Renal pelvis (tissue), 4 donors: ENCODE data around the gene UBE2D2. TPM values are rescaled to one million over a fixed set of nuclear protein-coding genes. Genes with fewer than 3 reads are reported as not detected.

Source experiments
- DNase-seq: peaks from one replicate; pipeline ENCODE4 v3.0.0-alpha.2; 2013
- polyA plus RNA-seq, 3 donors: library from polyadenylated mRNA; unstranded; fragments of 120-200 nt; gene quantifications; one replicate each; pipeline ENCODE4 v1.2.1, GENCODE V29; 2013; ENCODE audit not compliant: insufficient read length in 3 of 3

The UBE2D2 gene
- polyA plus RNA-seq, 3 donors, result 138 to 149 (median 141) TPM

DNA sequence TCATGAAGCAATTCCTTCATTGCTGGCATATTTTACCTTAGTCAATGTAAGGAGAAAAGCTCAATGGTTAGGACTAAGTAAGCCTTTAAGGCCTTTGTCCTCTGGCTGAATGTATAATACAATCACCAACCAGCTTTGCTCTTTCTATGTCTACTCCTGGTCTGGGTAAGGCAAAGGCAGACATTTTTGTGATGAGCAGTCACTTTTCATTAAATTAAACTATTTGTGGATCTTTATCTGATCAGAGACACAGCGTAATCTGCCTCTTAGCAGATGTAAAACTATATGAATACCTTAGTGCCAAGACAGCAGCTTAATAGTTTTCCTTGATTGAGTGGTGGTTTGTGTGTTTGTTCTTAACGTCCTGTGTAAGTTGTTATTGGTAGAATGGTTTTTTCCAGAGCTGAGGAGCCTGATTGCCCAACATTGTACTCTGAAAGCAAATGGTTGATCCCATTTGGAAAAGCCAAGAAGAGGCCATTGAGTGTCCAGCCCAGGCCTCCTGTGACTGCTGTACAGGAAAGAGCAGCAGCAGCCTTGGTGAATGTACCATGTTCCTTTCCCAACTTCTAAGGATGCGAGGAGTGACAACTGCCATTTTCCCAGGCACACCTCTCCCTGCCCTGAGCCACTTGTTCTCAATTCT lies 70.5 kb downstream of the UBE2D2 start:
- DNase-seq, result no peak

DNA sequence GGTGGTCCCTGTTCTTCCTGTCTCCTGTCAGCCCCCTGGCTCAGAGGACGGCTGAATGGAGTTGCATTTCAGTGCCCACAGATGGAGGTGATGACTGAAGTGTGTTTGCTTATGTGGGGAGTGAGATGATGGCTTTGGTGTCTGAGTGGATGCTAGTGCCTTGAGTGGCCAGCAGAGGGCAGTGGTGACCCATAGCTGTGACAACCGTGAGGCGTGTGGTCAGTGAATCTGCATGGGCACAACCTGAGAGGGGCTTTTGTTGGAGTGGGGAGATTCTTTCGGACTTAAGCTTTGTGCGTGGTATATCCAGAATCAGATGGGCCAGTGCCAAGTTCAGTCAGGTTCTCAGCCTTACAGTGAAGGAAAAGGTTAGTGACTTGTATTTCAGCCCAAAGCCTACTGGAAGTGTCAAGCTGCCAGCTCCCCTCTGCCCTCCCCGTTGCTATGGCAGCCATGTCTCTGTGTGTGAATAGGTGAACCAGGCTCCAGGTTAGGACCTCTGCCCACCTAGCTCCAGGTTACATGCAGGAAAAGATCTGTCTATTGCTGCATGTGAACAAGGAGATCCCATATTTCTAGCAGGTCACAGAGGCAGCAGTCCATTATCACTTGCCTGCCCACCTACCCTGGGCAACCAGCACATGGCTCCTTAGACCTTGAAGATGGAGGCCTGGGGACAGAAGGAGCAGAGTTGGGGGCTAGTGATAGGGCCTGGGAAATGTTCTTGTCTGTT lies 72.3 kb downstream of the UBE2D2 start:
- DNase-seq, result no peak

DNA sequence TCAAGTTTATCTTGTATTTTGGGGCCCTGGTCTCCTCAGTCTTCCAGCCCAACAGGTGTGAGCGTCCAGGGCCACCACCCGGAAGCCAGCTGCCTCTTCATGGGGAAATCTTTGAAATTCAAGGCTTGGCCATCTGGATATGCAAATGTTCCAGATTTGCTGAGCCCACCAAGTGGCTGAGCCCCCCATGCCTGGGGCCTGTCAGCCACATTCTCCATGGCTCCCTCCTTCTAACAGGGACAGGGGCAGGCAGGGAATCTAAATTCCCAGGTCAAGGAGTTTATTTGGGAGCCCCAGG lies 72.8 kb downstream of the UBE2D2 start:
- no peak for DNase-seq

- no peak for DNase-seq
These were observed 73.4 kb downstream of the UBE2D2 start for GRCh38 chr5:139634541-139634940.

- DNase-seq, result no peak
These were observed 74.1 kb downstream of the UBE2D2 start for GRCh38 chr5:139635191-139635590.

DNA sequence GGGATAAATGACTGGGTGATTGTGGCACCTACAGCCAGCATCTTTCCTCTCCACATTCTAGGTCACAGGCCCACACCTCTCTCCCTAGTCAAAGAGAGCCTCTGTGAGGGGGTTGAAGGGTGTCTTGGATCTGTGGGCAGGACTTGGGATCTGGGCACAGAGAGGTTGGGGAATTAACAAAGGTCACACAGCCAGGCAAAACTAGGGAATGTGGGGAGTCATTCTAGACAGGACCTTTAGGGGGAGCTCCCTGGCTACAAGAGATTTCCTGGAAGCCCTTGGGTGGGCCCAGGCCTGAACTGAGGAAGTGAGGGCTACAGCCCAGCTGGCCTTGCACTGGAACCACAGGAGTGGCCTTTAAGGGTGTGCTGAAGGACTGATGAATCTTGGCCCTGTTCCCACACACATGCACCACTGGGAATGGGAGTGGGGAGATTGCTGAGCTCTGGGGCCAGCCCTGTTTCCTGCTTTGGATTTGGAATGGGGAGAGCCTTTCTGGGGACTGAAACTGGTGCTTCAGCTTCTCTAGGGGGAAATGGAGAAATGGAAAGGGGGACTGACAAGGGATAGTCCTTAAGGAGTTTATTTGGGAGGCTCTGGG lies 74.6 kb downstream of the UBE2D2 start:
- no peak for DNase-seq

DNA sequence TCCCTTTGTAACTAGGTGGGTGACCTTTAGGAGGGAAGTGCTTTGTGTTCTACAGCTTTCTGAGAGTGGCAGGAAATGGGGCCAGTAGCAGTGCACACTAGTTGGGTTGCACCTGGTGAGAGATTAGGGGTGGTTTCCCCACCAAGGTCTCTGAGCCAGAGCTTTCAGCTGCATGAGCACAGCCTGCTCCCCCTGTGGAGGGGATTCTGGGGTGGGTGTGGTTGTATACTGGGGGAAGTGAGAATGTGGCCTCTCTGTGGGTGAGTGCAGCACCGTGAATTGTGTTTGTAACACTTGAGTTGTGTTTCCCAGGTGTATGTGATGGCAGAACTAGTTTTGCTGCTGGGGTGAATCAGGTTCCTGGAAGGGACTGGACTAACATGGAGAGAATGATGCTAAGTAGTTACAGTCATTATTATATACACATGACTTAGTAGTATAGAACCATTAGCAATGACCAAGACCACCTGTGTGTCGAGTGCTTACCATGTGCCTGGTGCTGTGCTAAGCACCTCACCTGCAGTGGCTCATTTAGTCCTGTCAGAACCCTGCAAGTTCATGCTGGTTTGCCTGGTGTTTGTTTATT lies 75.2 kb downstream of the UBE2D2 start:
- DNase-seq, result no peak

DNA sequence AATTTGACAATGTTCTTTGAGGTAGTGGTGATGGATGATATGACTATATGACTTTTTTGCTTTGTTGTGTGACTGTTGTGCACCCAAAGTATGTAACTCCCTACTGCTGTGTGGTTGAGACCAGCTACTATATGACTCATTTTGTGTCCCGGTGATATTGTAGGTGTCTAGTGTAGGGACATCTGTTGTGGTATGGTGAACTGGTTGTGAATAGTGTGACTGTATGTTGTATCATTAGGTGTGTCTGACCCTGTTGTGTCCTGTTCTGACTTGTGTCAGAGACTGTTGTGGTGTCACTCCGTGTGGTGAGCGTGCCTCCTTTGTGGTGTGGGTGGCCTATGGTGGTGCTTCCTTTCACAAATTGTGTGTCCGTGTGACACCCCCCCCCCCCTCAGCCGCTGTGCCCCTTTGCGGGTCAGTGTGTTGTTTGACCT lies 75.9 kb downstream of the UBE2D2 start:
- no peak for DNase-seq

GRCh38 chr5:139637438-139638089 lies 76.4 kb downstream of the UBE2D2 start:
- DNase-seq, result no peak

DNA sequence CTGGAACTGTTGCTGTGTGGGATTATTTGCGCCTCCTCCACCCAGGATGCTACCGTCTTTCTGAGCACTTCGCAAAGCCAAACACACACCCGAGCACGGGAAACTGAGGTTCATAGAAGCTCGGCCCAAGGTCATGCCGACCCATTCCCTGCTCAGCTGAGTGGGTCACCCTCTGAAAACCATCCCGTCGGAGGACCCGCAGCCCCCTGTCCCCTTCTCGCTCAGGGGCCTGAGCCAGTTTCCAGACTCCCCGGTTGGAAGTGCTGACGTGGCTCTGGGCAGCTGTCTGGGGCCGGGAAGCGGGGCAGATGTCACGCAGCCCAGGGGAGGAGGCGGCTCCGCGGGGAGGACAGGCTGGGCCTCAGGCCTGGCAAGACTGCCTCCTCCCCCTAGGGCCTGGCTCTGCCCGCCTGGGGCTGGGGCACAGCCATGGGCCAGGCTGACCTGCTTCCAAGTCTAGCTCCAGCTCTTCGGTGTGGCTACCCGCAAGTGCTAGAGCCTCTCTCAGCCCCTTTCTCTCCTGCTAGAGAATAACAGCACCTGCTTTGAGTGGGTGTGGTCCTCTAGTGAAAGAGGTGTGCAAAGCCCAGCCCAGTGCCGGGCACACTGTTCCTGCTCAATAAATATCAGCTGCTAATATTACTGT lies 77.1 kb downstream of the UBE2D2 start:
- no peak for DNase-seq

GRCh38 chr5:139638736-139639618 lies 77.8 kb downstream of the UBE2D2 start:
- no peak for DNase-seq

- DNase-seq, result no peak
These were observed 78.7 kb downstream of the UBE2D2 start for GRCh38 chr5:139639619-139640380.

DNA sequence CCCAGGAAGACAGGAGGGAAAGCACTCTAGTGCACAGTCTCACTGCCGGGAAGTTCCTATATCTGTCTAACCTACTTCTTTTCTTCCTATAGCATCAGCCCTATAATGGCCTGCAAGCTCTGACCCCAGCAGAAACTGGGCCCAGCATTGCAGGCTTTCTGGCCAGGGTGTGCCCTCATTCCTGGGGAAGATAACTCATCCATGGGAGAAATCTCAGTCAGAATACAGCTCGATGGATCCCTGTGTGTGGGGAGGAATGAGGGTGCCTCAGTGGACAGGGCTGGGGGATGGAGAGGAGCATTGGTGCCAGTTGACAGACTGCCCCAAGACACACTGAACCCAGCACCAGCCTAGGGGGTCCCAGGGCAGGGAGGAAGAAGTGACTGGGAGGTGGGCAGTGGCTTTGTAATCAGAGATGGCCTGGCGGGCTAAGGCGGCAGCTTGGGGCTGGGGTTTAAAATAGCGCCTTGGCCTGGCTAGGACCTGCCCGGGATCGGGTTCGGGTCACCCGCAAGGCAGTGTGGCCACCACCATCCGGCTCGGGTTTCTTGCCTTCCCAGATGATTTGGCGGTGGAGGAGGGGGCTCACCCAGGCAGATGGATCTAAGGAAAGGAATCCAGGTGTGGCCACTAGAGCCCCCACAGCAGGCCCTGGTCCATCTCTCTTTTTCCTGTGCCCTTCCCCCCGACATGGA lies 79.4 kb downstream of the UBE2D2 start:
- no peak for DNase-seq

- DNase-seq, result no peak
These were observed 80.3 kb downstream of the UBE2D2 start for GRCh38 chr5:139641116-139642080.

DNA sequence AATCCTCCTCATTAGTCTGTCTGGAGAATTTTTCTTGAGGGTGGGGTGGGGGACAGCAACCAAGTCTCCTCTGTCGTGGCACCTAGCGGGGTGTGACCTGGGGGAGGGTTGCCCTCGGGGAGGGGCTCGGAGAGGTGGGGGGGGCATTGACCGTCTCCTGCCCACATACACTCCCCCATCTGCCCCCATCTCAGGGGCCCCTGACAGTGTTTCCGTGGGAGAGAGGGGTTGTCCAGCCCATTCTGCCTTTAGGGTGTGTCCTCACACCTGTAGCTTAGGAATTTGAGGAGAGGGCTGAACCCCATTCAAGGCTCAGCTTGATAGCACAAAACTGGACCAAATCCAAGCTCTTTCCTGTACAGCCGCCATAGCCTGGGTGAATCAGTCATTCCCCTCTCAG lies 81.1 kb downstream of the UBE2D2 start:
- DNase-seq, result no peak

GRCh38 chr5:139642891-139643871 lies 82.0 kb downstream of the UBE2D2 start:
- DNase-seq, result no peak

DNA sequence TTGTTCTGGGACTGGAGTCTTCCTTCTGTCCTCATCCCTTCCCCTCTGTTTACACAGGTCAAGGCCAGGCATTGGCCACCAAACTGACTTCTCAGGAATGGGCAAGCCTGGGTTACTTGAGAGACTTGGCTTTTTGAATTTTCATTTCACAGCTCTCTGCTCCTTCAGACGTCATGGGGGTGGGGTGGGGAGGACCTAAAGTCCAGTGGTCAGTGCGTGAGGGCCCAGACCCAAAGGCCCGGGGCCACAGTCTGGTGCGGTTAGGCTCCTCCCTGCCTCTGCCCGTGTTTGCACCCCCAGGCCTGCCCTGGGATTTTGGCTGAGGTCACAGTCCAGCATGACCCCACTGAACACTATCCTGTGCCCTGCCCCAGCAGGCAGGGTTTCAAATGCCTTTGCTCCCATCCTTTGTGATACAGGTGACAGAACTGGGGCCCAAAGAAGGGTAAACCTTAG lies 82.9 kb downstream of the UBE2D2 start:
- no peak for DNase-seq
